HG02970 (cell line): ENCODE results near the gene RAB8A.
"Not testable (repeated sequence)": the region's sequence is repeated elsewhere in the genome, so short reads cannot be mapped to it uniquely, and the experiment has no call there.

Experiments used
- ATAC-seq: cut with Tn5 transposase; IDR thresholded peaks from one replicate; pipeline ENCODE4 v1.9.1; 2021; ENCODE audit warnings: mild to moderate bottlenecking, moderate library complexity, moderate number of reproducible peaks; ENCODE audit not compliant: unreplicated experiment, low FRiP score

The RAB8A gene

GRCh38 chr19:16077984-16078758 is 33.5 kb upstream of the RAB8A start:
- ATAC-seq: no peak

- ATAC-seq: no peak
These were observed 32.7 kb upstream of the RAB8A start for GRCh38 chr19:16078759-16079707.

GRCh38 chr19:16084067-16084685 is 27.5 kb upstream of the RAB8A start:
- no peak for ATAC-seq

GRCh38 chr19:16085115-16085514 is 26.6 kb upstream of the RAB8A start:
- no peak for ATAC-seq

- not testable (repeated sequence) for ATAC-seq
These were observed 24.3 kb upstream of the RAB8A start for GRCh38 chr19:16087404-16087803.

GRCh38 chr19:16087940-16088339 is 23.7 kb upstream of the RAB8A start:
- ATAC-seq: no peak

GRCh38 chr19:16088351-16089009 is 23.2 kb upstream of the RAB8A start:
- ATAC-seq: no peak

GRCh38 chr19:16089010-16089846 is 22.5 kb upstream of the RAB8A start:
- no peak for ATAC-seq

- no peak for ATAC-seq
These were observed 19.9 kb upstream of the RAB8A start for GRCh38 chr19:16091546-16092475.

- ATAC-seq: no peak
These were observed 17.2 kb upstream of the RAB8A start for GRCh38 chr19:16094360-16095070.

GRCh38 chr19:16095071-16095571 is 16.6 kb upstream of the RAB8A start:
- no peak for ATAC-seq

GRCh38 chr19:16096280-16096855 is 15.3 kb upstream of the RAB8A start:
- ATAC-seq: no peak

GRCh38 chr19:16098416-16098768 is 13.3 kb upstream of the RAB8A start:
- no peak for ATAC-seq

- ATAC-seq: no peak
These were observed 12.9 kb upstream of the RAB8A start for GRCh38 chr19:16098821-16099220.

GRCh38 chr19:16099314-16099965 is 12.2 kb upstream of the RAB8A start:
- ATAC-seq: not testable (repeated sequence)

- no peak for ATAC-seq
These were observed 11.2 kb upstream of the RAB8A start for GRCh38 chr19:16100524-16100923.

- no peak for ATAC-seq
These were observed 7.0 kb upstream of the RAB8A start for GRCh38 chr19:16104722-16105121.
